Activated naive CD8-positive, alpha-beta T cell (primary cell): ENCODE data around the gene BDNF.

Experiments used
- H3K27ac Mint-ChIP-seq: one replicate; pipeline ENCODE4 v1.8.0; 2021; ENCODE audit warnings: mixed read lengths
- H3K27me3 Mint-ChIP-seq: one replicate; pipeline ENCODE4 v1.8.0; 2021; ENCODE audit warnings: mixed read lengths
- H3K36me3 Mint-ChIP-seq: one replicate; pipeline ENCODE4 v1.8.0; 2021; ENCODE audit warnings: mixed read lengths
- H3K4me1 Mint-ChIP-seq: one replicate; pipeline ENCODE4 v1.8.0; 2021; ENCODE audit warnings: low read depth, mixed read lengths
- H3K4me3 Mint-ChIP-seq: one replicate; pipeline ENCODE4 v1.8.0; 2021; ENCODE audit warnings: mild to moderate bottlenecking, mixed read lengths
- H3K9me3 Mint-ChIP-seq: one replicate; pipeline ENCODE4 v1.8.0; 2021; ENCODE audit warnings: low read depth, mixed read lengths

BDNF gene

DNA sequence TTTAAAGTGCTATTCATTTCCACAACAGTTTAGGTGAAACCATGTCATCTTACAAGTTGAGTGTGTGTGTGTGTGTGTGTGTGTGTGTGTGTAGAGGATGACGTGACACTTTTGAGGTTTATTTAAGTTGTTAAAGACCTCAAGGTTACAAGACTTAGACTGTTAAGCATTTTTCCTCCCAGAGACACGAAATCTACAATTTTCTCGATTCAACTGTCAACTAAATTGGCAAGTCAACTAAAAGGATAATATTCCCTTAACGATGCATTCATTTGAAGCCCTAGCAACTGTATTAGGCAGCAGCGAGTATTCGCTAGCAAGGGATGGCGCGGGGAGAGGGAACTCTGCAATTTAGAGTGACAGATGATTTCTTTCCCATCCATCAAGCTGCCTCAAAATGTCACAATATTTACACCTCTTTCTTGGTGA lies 17.6 kb upstream of the BDNF start:
- Mint-ChIP-seq H3K4me3 (peak overlapping the region; percentile 9), H3K9me3 (no peaks in the 10 kb centered on the region), H3K4me1 (peaks cover 14% of the 10 kb centered on the region), H3K27me3 (peaks cover 36% of the 10 kb centered on the region), H3K27ac (no peak overlapping the region), H3K36me3 (peaks cover 4% of the 10 kb centered on the region)

DNA sequence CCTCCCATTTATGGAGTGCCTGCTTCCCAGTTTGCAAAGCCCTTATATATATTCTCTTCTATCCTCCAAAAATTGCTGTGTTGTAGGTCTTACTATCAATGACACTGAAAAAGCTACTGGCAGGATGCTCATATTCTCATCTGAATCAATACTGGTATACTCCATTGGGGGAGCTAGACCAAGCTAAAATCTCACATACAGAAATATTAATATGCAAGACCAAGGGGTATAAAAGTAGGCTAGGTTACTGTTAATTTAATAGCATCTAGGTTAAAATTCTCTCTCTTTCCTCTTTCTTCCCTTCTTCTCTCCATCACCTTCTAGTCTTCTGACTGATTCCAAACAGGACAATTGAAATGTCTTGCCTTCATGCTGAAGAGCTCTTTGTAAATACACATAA lies 17.1 kb upstream of the BDNF start:
- H3K27ac Mint-ChIP-seq: no peak overlapping the region

DNA sequence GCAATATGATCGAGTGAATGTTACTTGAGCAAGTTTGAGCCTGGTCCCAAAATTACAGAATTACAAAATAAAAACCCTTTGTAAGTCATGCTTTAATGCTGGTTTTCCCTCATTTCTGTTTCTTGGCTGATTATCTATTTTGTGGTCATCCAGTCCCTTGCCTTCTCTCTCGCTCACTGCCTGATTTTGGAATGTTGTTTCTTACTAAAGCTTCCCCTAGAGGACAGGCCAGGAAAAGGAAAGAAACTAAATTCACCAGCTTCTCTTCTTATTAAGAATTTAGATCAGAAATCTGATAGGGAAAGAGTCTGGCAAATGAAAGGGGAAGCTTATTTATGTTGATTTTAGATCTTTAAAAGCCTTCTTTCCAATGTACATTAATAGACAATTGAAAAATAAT lies 16.6 kb upstream of the BDNF start:
- Mint-ChIP-seq H3K4me3 (no peak overlapping the region), H3K9me3 (no peaks in the 10 kb centered on the region), H3K27me3 (peaks cover 36% of the 10 kb centered on the region), H3K4me1 (peaks cover 11% of the 10 kb centered on the region), H3K36me3 (peaks cover 4% of the 10 kb centered on the region), H3K27ac (no peak overlapping the region)

More for the DNA sequence above, 17.1 kb upstream of the BDNF start:
- no peak overlapping the region for H3K4me3 Mint-ChIP-seq
- no peaks in the 10 kb centered on the region for H3K9me3 Mint-ChIP-seq
- peaks cover 4% of the 10 kb centered on the region for H3K36me3 Mint-ChIP-seq
- H3K4me1 Mint-ChIP-seq: peaks cover 14% of the 10 kb centered on the region
- peaks cover 36% of the 10 kb centered on the region for H3K27me3 Mint-ChIP-seq

DNA sequence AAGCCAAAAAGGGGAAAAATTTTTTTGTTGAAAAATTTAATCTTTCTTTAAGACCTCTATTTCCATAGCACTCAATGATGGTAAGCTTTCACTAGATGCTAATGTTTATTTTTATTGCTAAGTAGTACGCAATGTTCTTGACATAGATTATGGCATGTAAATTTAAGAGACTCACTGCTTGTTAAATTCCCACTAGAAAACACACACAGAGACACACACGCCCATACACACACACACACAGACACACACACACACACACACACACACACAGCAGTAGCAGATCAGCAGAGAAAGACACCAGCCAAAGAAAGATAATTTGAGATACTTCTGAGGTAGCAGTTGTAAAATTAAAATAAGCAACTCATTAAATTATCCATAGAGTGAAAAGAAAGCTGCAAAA lies 16.0 kb upstream of the BDNF start:
- no peak overlapping the region for H3K4me3 Mint-ChIP-seq
- H3K4me1 Mint-ChIP-seq: peaks cover 8% of the 10 kb centered on the region
- peaks cover 31% of the 10 kb centered on the region for H3K27me3 Mint-ChIP-seq
- H3K27ac Mint-ChIP-seq: no peak overlapping the region
- H3K9me3 Mint-ChIP-seq: no peaks in the 10 kb centered on the region
- peaks cover 3% of the 10 kb centered on the region for H3K36me3 Mint-ChIP-seq

DNA sequence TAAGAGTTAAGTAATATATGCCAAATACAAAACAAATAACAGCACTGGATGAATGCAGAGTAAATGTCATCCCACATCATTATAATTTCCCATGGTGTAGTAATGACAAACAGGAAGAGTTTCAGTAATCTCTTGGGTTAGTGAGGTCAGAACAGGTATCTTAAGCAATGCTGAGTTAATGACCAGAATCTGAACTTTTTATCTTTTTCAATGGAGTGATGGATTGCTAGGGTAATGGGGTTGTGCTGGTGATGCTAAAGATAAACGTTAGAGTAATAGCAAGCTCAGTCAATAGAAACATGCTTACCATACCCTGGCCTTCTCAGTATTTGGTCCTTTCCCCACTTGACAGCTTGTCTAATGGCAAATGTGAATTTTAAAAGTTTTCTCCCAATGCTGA lies 11.5 kb upstream of the BDNF start:
- H3K4me1 Mint-ChIP-seq: no peaks in the 10 kb centered on the region
- no peaks in the 10 kb centered on the region for H3K9me3 Mint-ChIP-seq
- H3K27ac Mint-ChIP-seq: no peak overlapping the region
- peaks cover 15% of the 10 kb centered on the region for H3K27me3 Mint-ChIP-seq
- no peak overlapping the region for H3K4me3 Mint-ChIP-seq
- no peaks in the 10 kb centered on the region for H3K36me3 Mint-ChIP-seq

DNA sequence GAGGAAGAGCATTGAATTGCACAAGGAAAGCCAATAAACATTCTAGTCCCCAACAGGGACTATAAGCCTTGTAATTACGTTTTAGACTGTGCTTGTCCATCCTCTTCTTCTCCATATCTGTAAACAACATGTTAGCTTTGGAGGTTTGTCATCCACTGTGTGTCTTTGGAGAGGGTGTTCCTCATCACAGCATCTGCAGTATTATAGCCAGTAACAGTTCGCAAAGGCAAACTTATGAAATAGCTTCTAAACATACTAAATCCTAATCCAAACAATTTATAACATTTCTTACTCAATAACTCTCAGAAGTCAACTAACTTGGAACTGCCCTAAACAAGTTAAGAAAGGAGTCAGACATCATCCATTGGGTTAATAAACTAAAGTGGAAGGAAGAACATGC lies 10.3 kb upstream of the BDNF start:
- H3K4me3 Mint-ChIP-seq: no peak overlapping the region
- peaks cover 23% of the 10 kb centered on the region for H3K27me3 Mint-ChIP-seq
- no peak overlapping the region for H3K27ac Mint-ChIP-seq
- H3K36me3 Mint-ChIP-seq: no peaks in the 10 kb centered on the region
- no peaks in the 10 kb centered on the region for H3K4me1 Mint-ChIP-seq
- H3K9me3 Mint-ChIP-seq: no peaks in the 10 kb centered on the region

DNA sequence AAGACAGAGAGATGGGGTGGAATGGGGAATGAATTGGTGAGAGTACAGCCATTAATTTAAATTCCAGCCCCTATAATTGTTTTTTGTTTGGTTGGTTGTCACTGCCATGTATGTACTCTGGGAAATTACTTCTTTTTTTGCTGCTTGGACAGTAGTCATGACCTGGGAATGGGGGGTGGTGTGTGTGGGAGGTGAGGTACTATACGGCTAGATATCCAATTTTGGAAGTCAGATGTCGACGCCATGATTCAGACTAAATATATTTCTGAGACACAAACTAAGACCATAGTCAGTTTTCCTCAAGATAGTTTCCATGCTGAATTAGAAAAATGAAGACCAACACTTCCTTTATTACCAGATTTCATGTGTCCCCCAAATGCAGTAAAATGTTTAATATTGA lies 7.4 kb upstream of the BDNF start:
- Mint-ChIP-seq H3K9me3 (no peaks in the 10 kb centered on the region), H3K36me3 (no peaks in the 10 kb centered on the region), H3K4me1 (no peaks in the 10 kb centered on the region), H3K27me3 (peaks cover 30% of the 10 kb centered on the region), H3K27ac (no peak overlapping the region), H3K4me3 (no peak overlapping the region)

DNA sequence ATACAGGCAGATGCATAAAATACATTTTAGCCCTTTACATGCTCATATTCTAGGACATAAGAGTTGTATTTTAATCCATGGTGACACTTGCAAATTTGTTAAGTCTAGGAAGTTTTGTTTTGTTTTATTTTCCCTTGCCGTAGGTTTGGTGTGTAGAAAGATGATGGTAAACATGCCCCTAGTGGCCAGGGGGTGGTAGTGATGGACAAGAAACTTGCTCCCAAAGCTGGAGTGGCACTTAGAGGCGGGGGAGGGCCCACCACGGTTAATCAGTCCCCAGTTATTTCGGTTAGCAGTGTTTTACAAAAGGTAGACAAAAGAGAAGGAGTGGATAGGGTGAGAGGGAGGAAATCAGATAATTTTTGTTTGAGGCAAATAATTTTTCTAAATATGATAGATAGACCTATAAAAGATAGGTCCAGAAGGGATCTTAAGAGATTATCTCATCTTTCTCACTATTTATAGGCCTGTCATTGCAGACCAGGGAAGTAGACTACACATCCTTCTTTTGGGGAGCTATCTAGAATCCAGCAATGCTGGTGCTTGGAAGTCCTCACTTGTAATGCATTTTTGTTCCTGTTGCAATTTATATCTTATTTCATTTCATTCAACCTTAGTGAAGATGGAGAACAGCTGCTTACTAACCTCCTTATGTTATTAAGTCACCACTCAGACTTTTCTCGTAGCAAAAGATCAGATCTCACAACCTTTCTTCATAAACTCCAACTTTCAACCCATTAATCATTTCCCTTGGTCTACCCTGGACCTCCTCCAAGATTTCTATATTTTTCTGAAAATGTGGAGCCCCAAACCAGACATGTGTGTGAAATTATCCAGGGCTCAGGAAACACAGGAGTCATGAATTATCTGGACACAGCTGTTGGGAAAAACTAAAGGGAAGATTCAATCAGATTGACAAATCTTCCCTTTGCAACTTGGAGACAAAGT lies 5.9 kb upstream of the BDNF start:
- Mint-ChIP-seq H3K36me3 (no peaks in the 10 kb centered on the region), H3K9me3 (no peaks in the 10 kb centered on the region), H3K27me3 (peaks cover 43% of the 10 kb centered on the region), H3K4me3 (no peak overlapping the region), H3K27ac (no peak overlapping the region), H3K4me1 (peaks cover 5% of the 10 kb centered on the region)

DNA sequence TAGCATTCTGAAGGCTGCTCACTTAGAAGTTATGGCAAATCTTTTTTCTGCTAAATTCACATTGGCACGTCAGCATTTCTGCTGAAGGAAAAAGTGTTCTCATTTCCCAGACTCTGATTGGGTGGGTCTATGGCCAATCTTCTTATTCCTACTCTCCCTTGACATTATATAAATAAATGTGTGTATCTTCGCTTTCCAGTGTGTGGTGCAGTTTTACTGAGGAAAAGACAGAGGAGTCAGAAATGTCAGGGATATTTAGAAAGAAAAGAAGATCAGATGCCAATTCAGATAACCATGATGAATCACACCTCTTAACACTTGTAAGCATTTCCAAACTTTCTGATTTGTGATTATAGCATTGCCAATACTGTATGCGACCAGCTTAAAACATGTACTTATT lies 3.2 kb upstream of the BDNF start:
- peaks cover 48% of the 10 kb centered on the region for H3K27me3 Mint-ChIP-seq
- H3K4me3 Mint-ChIP-seq: no peak overlapping the region
- H3K4me1 Mint-ChIP-seq: peaks cover 23% of the 10 kb centered on the region
- H3K36me3 Mint-ChIP-seq: no peaks in the 10 kb centered on the region
- H3K9me3 Mint-ChIP-seq: no peaks in the 10 kb centered on the region
- H3K27ac Mint-ChIP-seq: no peak overlapping the region

DNA sequence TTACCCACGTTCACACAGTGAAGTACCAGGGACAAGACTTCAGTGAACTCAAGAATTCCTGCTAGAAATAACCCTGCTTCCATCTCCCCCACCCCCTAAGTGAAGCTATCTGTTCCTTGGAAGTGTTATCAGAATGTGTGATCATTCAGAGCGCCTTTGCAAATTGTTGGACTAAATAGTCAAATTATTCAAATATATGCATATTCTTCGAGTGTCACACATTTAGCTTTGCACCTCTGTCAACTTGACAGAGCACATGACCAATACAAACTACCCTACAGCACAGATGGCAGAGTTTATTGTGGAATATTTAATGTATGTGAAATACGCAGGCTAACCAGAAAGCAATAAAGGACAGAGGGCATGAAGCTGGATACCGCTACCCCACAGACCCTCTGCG lies 2.6 kb upstream of the BDNF start:
- H3K27me3 Mint-ChIP-seq: peaks cover 46% of the 10 kb centered on the region
- H3K4me3 Mint-ChIP-seq: no peak overlapping the region
- H3K4me1 Mint-ChIP-seq: peaks cover 23% of the 10 kb centered on the region
- no peaks in the 10 kb centered on the region for H3K9me3 Mint-ChIP-seq
- no peak overlapping the region for H3K27ac Mint-ChIP-seq
- no peaks in the 10 kb centered on the region for H3K36me3 Mint-ChIP-seq

DNA sequence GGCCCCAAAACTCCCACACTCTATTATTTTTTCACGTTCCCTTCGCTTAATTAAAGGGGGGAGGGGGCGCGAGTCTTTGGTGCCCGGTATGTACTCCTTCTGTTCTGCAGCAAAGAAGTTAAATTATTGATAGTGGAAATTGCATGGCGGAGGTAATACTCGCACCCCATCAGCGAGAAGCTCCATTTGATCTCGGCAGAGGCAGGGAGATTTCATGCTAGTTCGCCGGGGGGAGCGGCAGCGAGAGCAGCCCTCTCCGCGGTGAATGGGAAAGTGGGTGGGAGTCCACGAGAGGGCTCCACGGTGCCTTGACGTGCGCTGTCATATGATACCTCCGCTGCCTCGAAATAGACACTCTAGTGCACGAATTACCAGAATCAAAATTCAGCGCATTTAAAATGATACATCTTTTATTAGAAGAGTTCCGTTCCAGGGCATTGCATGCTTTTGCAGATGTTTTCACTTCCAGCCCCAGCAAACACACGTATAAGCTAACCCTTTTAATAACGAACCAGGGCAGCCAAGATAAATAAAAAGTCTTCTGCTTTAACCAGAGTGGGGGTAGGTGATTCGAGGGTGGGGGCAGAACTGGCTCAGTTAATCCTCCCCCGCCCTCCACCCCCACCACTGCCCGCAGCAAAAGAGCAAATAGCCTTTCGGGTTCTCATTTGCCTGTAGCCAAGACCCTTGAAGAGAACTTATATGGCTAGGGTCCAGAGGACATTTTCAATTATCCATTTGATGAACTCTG lies 1.3 kb upstream of the BDNF start:
- Mint-ChIP-seq H3K27me3 (peaks cover 55% of the 10 kb centered on the region), H3K27ac (no peak overlapping the region), H3K4me3 (peak overlapping the region; percentile 90)

DNA sequence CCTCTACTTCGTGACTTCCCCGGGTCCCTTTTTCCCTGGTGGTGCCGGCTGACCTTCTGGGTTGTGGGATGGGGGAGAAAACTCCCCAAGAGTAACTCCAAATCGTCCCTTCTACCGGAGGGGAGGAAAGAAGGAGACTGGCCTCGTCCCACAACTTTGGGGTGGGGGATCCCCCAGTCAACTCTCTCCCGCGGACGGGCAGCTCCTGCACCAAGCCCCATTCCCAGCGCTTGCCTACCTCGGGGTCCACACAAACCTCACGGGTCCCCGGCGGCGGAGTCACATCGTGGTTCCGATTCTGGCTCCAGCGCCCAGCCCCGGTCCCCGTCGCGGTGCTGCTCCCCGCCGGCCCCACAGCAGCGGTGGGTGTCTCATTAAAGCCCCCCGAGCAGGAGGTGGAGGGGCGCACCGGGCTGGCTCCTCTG lies 317 bp downstream of the BDNF start:
- Mint-ChIP-seq H3K27me3 (peaks cover 54% of the 10 kb centered on the region), H3K4me3 (peak overlapping the region; percentile 42), H3K9me3 (no peaks in the 10 kb centered on the region), H3K4me1 (peaks cover 23% of the 10 kb centered on the region), H3K27ac (no peak overlapping the region), H3K36me3 (peaks cover 3% of the 10 kb centered on the region)

More for the DNA sequence above, 1.3 kb upstream of the BDNF start:
- peaks cover 23% of the 10 kb centered on the region for H3K4me1 Mint-ChIP-seq
- no peaks in the 10 kb centered on the region for H3K36me3 Mint-ChIP-seq
- H3K9me3 Mint-ChIP-seq: no peaks in the 10 kb centered on the region

DNA sequence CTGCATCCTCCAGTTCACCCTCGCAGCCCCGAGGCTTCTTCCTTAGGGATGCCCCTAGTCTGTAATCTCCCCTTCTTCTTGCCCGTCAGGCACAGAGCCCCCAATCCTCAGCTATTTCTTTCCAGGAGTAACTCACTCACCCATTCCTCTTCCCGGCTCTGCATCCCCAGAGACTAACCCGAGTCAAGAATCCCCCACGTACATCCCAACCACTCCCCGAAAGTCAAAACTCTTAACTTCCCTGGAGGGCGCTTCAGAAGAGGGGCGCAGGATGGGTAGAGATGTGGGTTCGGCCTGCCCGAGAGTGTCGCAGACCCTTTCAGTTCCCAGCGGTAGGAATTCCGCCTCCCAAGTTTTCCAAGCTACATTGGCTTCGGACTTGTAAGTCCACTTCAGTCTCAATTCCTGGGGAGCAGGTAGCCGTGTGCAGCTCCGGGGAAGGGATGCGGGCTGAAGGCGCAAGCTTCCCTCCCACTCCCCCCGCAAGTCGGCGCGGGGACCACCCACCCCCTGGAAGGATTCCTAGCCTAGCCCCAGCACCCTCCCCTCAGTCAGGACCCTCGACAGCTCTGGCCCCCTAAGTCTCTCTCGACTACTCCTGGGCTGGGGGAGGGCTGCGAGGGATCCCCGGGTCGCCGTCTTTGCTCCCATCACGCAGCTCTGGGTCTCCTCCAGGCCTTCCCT lies 871 bp downstream of the BDNF start:
- H3K36me3 Mint-ChIP-seq: peaks cover 3% of the 10 kb centered on the region
- peaks cover 23% of the 10 kb centered on the region for H3K4me1 Mint-ChIP-seq
- H3K27ac Mint-ChIP-seq: no peak overlapping the region
- peaks cover 53% of the 10 kb centered on the region for H3K27me3 Mint-ChIP-seq
- no peaks in the 10 kb centered on the region for H3K9me3 Mint-ChIP-seq
- peak overlapping the region; percentile 76 for H3K4me3 Mint-ChIP-seq

DNA sequence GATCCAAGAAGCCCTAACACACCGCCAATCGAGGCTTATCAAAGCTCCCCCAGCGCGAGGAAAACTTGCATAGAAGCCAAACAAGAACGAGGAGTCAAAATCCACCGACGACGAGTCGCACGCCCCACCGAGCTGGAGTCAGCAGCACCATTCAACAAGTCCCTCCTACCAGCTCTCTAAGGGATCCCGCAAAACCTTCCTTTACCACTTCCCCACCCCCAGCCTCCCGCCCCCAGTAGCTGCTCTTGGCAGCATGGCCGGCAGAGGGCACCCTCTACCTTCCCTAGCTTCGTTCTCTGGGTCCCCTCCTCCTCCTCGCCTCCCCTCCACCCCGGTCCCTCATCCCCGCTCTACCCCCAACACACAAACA lies 1.4 kb downstream of the BDNF start:
- H3K36me3 Mint-ChIP-seq: peaks cover 3% of the 10 kb centered on the region

More for the DNA sequence above, 1.4 kb downstream of the BDNF start:
- Mint-ChIP-seq H3K4me3 (peak overlapping the region; percentile 76), H3K27me3 (peaks cover 53% of the 10 kb centered on the region), H3K9me3 (no peaks in the 10 kb centered on the region), H3K4me1 (peaks cover 23% of the 10 kb centered on the region), H3K27ac (no peak overlapping the region)
